ENCODE measurements around the gene UBIAD1.
A peak's percentile ranks its signal among the peaks of the same experiment; 100 is the strongest.

Gene UBIAD1, protein sequence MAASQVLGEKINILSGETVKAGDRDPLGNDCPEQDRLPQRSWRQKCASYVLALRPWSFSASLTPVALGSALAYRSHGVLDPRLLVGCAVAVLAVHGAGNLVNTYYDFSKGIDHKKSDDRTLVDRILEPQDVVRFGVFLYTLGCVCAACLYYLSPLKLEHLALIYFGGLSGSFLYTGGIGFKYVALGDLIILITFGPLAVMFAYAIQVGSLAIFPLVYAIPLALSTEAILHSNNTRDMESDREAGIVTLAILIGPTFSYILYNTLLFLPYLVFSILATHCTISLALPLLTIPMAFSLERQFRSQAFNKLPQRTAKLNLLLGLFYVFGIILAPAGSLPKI

DNA sequence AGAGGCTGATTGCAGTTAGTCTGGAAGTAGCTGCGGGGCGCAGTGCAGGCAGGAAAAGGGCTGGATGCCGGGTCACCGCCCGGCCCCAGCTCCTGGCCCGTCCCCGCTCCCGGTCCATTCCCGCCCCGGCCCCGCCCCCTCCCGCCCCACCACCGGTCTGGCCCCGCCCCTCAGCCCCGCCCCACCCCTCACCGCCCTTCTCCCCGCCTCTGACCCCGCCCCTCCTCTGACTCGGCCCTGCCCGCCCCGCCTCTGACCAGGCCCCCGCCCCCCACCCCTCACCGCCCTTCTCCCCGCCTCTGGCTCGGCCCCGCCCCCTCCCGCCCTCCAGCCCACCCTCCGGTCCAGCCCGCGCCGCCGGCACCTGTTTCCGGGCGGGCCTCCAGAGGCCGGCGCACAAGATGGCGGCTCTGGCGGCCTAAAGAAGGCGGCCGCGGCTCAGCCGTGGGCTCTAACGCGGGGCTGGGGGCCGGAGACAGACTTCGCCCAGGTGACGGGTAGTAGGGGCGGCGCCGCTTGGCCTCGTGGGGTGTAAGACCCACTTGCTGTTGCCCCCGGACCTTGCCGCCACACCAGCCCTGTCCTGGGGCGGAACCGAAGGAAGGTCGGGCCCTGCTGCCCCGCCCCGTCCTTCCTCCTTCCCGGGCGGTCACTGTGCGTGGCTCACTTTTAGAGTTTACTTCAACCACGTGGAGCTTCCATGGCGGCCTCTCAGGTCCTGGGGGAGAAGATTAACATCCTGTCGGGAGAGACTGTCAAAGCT lies at the start of gene UBIAD1:
Gene UBIAD1 (plus strand): TSS at position 367 of the 763 bp plus-strand sequence. CDS start 334 bp downstream, at position 701.
- Mint-ChIP-seq H3K27me3 (ENCODE audit: low read depth, poor library complexity) (no peaks in the 10 kb centered on the region), H3K9me3 (no peaks in the 10 kb centered on the region), H3K4me3 (peak within 1 kb of the TSS; percentile 94), H3K4me1 (peaks cover 23% of the 10 kb centered on the region), H3K27ac (peak within 1 kb of the TSS; percentile 88), H3K36me3 (ENCODE audit: low read depth) (peaks cover 10% of the 10 kb centered on the region)
- DNase-seq, result peak; percentile 89
- TF ChIP-seq, protein P1, sequence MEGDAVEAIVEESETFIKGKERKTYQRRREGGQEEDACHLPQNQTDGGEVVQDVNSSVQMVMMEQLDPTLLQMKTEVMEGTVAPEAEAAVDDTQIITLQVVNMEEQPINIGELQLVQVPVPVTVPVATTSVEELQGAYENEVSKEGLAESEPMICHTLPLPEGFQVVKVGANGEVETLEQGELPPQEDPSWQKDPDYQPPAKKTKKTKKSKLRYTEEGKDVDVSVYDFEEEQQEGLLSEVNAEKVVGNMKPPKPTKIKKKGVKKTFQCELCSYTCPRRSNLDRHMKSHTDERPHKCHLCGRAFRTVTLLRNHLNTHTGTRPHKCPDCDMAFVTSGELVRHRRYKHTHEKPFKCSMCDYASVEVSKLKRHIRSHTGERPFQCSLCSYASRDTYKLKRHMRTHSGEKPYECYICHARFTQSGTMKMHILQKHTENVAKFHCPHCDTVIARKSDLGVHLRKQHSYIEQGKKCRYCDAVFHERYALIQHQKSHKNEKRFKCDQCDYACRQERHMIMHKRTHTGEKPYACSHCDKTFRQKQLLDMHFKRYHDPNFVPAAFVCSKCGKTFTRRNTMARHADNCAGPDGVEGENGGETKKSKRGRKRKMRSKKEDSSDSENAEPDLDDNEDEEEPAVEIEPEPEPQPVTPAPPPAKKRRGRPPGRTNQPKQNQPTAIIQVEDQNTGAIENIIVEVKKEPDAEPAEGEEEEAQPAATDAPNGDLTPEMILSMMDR (IDR thresholded peaks at IDR 0.05), result no peak

DNA sequence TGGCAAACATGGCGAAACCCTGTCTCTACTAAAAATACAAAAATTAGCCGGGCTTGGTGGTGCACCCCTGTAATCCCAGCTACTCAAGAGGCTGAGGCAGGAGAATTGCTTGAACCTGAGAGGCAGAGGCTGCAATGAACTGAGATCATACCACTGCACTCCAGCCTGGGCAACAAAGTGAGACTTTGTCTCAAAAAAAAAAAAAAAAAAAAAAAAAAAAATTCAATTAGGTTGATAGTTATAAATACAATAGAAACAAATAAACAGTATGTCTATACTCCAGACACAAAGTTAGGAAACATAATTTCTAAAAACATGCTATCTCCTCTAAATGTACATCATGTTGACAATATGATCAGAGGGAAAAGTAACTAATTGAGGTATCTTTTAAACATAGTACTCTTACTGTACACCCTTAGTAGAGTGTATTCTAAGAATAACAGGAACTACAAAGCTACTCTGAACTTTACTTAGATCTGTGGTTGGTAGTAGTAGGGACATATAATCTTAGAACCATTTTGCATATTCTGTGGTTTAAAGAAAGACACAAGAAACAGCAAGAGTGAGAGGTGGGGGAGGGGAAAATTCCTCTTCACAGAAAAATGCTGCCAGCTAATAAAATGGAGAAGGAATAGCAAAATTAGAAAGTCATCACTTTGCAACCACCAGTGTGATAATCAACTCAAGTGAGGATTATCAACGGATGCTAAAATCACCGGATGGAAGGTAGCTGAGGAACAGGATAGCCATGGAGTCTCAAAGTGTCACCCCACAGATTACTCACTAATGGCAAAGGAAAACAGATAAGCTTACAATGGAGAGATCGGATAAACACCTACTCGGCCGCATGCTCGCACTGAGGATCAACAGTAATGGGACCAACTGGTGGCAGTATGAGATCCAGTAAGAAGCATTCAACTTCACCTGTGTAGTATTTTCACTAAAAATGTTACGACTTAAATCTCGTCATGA lies 45.6 kb upstream of the UBIAD1 start:
- H3K27ac Mint-ChIP-seq, result peak overlapping the region; percentile 78
- H3K9me3 Mint-ChIP-seq, result no peaks in the 10 kb centered on the region
- peaks cover 6% of the 10 kb centered on the region for H3K4me1 Mint-ChIP-seq
- H3K27me3 Mint-ChIP-seq (ENCODE audit: low read depth, poor library complexity), result no peaks in the 10 kb centered on the region
- DNase-seq, result no peak
- H3K36me3 Mint-ChIP-seq (ENCODE audit: low read depth), result peaks cover 75% of the 10 kb centered on the region
- TF ChIP-seq, protein P1 (IDR thresholded peaks at IDR 0.05), result no peak
- H3K4me3 Mint-ChIP-seq, result no peak overlapping the region

DNA sequence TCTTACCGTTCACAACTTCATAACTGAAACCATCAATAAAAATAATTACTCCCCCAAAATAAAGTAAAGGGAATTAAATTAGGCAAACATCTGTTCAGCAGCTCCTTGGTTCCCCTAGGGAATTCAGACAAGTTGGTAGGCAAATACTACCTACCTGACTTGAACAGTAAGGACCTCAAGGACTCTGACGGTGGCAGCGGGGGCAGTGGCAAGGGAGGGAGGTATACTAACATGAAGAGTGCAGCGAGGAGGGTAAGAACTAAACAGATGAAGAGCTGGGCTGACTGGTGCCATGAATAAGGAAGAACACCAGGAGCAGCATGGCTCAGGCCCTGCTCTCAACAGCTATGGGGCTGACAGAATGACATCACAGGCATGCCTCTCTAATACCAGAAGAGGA lies 43.8 kb upstream of the UBIAD1 start:
- Mint-ChIP-seq H3K4me1 (peaks cover 6% of the 10 kb centered on the region), H3K9me3 (no peaks in the 10 kb centered on the region), H3K27ac (peak overlapping the region; percentile 52), H3K4me3 (no peak overlapping the region), H3K36me3 (ENCODE audit: low read depth) (peaks cover 81% of the 10 kb centered on the region), H3K27me3 (ENCODE audit: low read depth, poor library complexity) (no peaks in the 10 kb centered on the region)
- no peak for DNase-seq
- TF ChIP-seq, protein P1 (IDR thresholded peaks at IDR 0.05), result no peak

DNA sequence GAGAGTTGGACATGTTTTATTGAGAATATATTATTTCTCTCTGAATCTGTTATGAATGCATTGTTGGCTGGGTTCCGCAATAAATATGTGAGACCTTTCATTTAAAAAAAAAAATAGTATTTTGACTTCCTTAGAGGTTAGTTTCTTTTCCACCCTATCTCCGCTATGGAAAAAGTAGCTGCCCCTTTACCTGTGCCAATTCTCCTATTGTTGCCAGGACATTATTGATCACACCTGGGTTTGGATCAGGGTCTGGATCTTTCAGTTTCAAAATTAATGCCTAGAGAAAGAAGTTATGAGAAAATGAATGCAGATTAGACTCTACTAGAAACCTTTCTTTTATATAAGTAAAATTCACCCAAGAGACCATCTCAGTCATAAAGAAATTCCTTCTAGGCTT lies 39.8 kb upstream of the UBIAD1 start:
- Mint-ChIP-seq H3K27me3 (ENCODE audit: low read depth, poor library complexity) (peaks cover 3% of the 10 kb centered on the region), H3K4me3 (no peak overlapping the region), H3K4me1 (no peaks in the 10 kb centered on the region), H3K27ac (no peak overlapping the region), H3K9me3 (no peaks in the 10 kb centered on the region), H3K36me3 (ENCODE audit: low read depth) (peaks cover 72% of the 10 kb centered on the region)
- DNase-seq, result no peak
- TF ChIP-seq, protein P1 (IDR thresholded peaks at IDR 0.05), result no peak

DNA sequence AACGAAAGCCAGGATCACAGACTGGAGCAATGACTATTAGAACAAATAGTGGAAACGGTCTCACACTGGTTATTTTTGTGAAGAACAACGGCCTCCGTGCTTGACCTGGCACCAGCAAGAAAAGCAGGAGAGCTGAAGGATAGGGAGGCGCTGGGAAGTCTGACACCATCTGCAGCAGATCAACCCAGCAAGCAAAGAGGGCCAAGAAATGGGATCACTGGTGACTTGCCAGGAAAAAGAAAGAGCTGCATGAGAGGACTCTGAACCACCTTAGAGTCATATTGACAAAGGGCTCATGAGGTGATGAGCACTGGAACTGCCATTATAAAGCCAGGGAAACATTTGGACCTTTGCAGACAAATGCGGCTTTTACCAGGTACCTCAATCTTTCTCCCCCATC lies 35.6 kb upstream of the UBIAD1 start:
- no peak overlapping the region for H3K4me3 Mint-ChIP-seq
- TF ChIP-seq, protein P1 (IDR thresholded peaks at IDR 0.05), result no peak
- peaks cover 63% of the 10 kb centered on the region for H3K36me3 Mint-ChIP-seq (ENCODE audit: low read depth)
- no peaks in the 10 kb centered on the region for H3K4me1 Mint-ChIP-seq
- DNase-seq, result no peak
- peaks cover 3% of the 10 kb centered on the region for H3K27me3 Mint-ChIP-seq (ENCODE audit: low read depth, poor library complexity)
- no peaks in the 10 kb centered on the region for H3K9me3 Mint-ChIP-seq
- no peak overlapping the region for H3K27ac Mint-ChIP-seq
